Umbilical cord (tissue), 2 donors: ENCODE data around the gene LCLAT1. TPM values are rescaled to one million over a fixed set of nuclear protein-coding genes. Genes with fewer than 3 reads are reported as not detected.
A peak's percentile ranks its signal among the peaks of the same experiment; 100 is the strongest.
"Not testable (repeated sequence)": the region's sequence is repeated elsewhere in the genome, so short reads cannot be mapped to it uniquely, and the experiment has no call there.

Experiments used
- DNase-seq: peaks from one replicate; pipeline ENCODE4 v3.0.0-alpha.2; 2015; ENCODE audit warnings: low spot score
- total RNA-seq: library from RNA; depleted of rRNA; stranded (reverse); fragments of >200 nt; gene quantifications from one replicate; pipeline ENCODE4 v1.2.3, GENCODE V29; 2014; ENCODE audit warnings: low replicate concordance; ENCODE audit not compliant: insufficient read depth

Gene LCLAT1
- total RNA-seq, 1 donor from 2014 or later = 20.2 TPM

DNA sequence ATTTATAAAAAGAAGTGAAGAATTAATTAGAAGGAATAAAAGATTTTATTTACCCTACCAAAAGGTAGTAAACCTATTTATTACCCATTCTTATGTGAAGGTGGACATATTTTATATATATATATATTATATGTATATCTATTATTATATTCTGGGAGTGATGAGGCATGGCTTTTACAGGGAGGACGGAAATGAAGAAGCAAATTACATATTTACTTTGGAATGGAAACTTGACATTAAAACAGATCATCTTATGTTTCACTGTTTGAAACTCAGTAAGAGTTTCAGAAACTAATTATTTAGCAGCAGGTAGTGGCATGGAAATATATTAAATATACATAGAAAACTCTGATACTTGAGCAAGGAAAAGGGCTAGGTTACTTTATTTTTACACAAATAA lies 143.4 kb downstream of the LCLAT1 start:
- no peak for DNase-seq

DNA sequence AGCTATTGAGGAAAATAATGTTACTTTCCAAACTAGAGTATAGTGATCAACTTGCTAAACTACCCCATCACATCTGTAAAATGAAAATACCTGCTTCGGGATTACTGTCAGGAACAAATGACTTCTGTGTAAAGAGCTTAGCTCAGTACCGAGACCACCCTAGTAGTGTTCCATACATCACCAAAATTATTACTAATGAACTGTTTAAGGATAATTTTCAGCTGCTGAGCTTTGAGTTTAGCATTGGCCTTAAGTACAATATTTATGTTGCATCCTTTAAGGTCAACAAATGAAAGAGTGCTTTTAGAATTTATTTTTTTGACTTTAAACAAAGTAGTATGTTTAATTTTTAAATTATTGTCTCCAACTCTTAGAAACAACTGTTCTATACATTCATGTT lies 144.1 kb downstream of the LCLAT1 start:
- no peak for DNase-seq

DNA sequence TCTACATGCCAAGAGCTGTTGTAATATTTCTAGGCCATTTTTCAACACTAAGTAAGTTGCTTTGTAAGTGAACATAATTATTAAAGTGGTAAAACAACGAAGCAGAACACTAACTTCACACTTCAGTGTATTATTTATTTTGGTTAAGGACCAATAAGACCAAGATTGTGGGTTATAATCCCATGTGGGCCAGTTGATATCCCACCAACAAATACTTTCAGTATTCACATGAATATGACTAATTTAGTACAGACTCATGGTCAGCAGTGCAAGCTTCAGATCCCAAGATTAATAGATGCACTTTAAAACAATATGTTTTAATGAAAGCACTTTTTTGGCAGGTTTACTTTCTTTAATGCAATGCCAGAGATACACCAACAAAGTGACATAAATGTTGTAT lies 154.3 kb downstream of the LCLAT1 start:
- DNase-seq = no peak

DNA sequence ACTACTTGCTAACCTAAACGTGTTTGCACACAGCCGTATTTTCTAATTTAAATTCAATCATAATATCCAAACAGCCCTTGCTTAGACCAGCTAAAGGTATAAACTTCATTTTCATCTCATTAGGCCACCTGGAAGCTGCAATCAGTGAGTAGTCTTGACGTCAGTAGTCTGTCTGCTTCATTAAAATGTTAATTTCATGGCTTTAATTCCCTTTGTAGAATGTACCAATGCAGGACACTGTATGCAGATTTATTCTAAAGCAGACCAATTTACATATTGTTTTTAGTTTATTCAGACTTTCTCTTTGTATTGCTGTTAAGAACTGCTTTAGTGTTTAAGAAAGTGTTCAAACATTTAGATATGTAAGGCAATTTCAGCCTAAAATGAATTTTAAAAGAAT lies 158.2 kb downstream of the LCLAT1 start:
- DNase-seq = no peak

DNA sequence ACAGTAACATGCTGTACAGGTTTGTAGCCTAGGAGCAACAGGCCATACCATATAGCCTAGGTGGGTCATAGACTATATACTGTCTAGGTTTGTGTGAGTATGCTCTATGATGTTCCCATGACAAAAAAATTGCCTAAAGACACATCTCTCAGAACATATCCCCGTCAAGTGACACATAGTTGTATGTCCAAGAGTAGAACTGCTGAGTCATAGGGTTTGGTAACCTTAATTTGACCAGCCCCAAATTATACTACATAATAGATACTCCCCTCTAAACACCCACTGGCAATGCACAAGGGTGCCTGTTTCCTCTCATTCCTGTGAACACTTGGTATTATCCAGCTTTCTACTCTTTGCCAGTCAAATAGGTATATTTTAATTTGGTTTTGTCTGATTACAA lies 161.6 kb downstream of the LCLAT1 start:
- no peak for DNase-seq

DNA sequence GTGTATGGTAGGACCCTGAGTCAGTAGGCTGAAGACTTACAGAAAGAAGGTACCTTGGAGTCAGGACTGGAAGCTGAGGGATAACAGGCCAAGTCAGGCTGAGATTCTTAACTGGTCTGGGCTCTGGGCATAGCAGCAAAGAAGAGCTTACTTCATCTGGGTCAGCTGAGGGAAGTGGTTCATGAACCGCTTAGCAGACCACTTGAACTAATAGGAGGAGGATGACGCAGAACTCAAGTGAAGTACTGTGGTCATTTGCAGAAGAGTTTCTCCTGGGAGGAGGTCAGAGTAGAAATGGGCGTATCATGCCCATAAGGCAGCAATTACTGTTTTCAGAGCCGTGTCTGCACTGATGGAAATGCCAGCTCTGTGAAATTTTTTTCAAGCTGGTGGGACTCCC lies 164.5 kb downstream of the LCLAT1 start:
- DNase-seq = peak; percentile 13

DNA sequence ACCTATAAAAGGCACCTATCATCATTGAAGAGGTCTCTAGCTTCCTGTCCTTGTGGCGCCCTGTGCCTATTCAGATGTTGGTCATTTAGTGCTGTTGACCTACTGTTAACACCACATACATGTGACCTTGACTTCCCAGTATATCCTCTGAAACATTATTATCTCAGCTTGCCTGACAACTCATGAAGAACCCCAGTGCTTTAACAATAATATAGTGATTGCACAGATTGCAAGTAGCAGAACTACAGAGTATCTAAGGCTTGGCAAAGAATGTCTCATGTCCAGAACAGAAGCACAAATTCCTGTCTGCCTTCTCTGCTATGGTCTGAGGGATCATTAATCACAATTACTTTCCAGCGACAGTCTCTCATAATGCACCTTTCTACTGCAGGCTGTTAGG lies 165.3 kb downstream of the LCLAT1 start:
- DNase-seq = peak; percentile 47

DNA sequence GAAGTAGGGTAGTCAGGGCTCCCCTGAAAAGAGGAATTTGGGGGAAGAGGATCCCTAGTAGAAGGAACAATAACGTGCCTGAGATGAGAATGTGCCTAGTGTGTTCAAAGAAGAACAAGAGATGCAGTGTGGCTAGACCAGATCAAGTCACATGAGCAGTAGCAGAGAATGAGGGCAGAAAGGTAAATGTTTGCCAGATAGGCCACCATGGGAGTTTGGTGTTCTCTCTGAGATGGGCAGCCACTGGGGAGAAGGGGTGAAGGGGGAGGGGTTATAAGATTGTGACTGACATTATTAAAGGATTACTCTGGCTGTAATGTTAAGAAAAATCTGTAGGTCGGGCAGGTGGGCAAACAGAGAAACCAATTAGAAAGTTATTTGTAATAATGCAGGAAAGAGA lies 166.0 kb downstream of the LCLAT1 start:
- DNase-seq = no peak

DNA sequence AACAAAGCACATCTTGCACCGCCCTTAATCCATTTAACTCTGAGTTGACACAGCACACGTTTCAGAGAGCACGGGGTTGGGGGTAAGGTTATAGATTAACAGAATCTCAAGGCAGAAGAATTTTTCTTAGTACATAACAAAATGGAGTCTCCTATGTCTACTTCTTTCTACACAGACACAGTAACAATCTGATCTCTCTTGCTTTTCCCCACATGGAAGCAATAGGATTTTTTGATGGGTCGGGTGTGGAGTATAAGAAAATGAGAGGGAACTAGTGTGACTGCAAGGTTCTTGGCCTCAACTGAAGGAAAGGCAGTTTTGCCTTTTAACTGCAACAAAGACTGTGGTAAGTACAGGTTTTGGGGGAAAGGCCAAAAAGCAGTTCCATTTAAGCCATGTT lies 167.2 kb downstream of the LCLAT1 start:
- not testable (repeated sequence) for DNase-seq

DNA sequence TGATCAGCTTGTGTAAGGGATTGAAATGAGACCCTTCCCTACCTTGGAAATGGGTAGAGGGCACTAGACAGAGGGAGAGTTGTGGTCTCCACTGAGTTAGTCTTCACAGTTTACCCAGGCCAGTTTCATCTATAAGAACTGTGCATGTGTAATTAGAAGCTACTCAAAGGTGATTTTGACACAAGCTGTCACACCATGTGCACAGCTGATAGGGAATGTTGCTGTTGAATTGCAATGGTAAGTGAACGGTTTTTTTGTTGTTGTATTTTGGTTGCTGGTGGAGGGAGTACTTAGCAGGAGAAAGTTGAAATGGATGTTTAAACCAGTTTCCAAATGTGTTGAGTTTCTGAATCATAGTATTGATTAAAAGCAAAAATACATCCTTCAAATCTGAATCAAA lies 168.9 kb downstream of the LCLAT1 start:
- no peak for DNase-seq

DNA sequence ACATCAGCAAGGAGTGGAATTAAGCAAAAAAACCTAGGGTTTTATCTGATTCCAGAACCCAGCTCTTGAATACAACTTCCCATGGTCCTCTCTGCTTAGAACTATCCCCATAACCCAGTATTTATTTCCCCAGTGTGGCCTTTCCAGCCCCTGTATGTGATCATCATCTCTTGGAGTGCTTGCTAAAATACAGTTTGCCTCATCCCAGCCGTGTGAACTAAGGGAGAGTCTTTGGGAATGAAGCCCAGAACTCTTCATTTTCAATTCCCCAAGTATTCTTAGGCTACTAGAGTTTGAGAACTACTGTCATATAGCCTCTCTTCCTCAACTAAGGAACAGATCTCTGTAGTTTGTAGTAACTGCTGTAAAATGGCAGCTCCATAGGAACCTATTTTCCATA lies 173.1 kb downstream of the LCLAT1 start:
- no peak for DNase-seq

DNA sequence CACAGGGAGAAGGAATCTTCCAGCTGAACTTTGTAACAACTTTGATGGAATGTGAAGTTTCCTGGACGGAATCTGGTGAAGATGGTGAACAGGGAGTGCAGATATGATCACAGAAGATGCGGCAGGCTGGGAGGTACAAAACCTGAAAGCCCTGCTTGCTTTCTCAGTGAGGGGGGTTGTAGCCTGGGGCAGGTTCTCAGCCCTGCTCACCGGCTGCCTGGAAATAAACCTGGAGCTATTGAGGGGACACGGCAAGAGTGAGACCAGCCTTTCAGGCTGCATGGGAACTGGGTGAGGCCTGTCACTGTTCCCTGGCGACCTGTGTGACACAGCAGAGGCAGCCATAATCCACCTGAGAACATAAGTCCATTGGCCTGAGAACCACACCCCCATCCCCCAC lies 174.8 kb downstream of the LCLAT1 start:
- DNase-seq = no peak

DNA sequence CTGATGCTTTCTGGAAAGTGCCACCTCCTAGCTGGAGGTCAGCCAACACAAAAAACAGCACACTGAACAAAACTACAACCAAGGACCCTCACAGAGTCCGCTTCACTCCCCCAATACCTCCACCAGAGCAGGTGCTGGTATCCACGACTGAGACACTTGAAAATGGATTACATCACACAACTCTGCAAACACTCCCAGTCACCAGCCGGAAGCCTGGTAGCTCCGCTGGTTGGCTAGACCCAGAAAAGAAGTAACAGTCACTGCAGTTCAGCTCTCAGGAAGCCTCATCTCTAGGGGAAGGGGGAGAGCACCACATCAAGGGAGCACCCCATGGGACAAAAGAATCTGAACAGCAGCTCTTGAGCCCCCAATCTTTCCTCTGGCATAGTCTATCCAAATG lies 175.4 kb downstream of the LCLAT1 start:
- no peak for DNase-seq

DNA sequence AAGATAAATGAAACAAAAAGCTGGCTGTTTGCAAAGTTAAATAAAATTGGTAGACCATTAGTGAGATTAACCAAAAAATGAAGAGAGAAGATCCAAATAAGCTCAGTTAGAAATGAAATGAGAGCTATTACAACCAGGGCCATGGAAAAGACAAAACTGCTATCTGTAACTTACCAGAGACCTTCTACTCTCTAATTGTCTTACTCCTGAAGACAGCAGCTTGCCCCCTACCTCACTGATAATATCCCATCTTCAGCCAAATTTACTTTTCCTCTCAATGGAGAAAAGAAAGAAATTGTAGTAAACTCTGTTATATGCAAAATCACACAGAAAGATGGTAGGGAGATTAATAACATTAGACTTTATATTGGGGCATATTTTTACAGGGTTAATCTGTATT lies 178.2 kb downstream of the LCLAT1 start:
- no peak for DNase-seq

DNA sequence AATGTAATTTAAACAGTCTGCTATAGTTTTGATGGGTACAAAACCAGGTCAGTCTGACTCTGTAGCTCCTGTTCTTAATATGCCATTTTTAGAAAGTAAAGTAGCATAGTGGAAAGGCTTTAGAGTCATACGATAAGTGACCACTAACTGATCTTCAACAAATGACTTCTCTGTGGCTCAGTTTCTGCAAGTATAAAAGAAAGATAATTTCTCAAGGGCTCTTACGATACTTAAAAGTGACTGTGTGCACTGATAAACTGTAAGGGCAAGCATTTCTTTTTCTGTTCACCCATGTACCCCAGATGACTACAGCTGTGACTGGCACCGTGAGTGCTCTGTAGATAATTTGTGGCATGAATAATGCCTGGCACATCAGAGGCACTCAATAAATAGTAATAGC lies 178.7 kb downstream of the LCLAT1 start:
- no peak for DNase-seq

DNA sequence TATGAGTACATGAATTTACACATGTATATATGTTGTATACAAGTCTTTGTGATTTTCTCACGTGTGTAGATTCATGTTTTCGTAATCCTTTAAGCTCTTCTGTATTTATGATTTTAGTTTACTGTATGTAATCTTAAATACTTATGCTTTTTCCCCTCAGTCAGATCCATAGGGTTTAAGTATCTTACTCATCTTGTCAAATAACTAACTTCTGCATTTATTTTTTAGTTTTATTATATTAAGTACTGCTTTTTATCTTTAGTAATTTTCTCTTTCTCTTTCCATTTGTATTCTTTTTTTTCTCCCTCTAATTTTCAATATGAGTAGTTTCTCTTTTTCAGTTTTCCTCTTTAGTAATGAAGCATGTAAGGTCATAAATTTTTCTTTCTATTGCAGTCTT lies 179.4 kb downstream of the LCLAT1 start:
- DNase-seq = no peak

DNA sequence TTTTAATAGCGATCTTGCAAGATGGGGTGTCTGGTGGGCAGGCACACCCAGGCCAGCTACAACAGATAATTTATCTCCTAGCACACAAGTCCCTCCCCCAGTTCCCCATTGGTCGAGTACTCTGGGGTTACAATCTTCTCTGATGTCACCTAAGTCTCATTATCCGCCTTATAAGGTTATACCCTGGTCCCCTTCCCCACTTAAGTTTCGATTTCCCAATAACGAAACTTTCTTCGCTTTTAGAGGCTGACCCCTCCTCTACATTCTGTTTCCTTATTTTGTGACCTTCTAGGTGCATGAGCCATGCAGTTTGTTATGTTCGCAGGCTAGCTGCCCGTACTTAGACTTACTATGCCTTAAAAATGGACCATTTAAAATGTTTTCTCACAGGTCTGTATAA lies 180.1 kb downstream of the LCLAT1 start:
- no peak for DNase-seq

DNA sequence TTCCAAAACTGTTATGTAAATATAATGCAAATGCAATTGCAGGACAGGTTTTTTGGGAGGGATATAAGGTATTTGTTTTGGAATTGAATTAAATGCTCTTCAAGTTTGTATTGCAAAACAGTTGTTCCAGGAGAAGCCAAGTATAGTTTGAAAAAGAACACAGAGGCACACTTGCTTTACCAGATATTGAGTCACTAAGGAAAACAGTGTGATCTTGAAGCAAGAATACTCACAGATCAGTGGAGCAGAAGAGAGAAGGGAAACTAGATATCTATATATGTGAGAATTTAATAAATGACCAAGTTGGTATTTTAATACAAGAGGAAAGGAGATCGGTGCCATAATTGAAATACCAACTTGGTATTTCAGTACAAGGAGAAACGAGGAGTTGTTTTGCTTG lies 181.3 kb downstream of the LCLAT1 start:
- no peak for DNase-seq

DNA sequence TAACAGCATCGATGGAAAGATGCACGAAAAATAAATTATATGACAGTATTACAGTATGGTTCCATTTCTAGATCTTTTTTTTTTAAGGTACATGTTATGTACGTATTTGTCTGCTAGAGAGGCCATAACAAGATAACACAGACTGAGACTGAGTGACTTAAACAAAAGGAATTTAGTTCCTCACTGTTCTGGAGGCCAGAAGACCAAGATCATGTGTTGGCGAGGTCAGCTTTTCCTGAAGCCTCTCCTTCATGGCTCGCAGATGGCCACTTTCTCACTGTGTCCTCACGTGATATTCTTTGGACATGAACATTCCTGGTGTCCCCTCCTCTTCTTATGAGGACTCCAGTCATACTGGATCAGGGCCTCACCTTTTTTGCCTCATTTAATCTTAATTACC lies 182.8 kb downstream of the LCLAT1 start:
- no peak for DNase-seq

DNA sequence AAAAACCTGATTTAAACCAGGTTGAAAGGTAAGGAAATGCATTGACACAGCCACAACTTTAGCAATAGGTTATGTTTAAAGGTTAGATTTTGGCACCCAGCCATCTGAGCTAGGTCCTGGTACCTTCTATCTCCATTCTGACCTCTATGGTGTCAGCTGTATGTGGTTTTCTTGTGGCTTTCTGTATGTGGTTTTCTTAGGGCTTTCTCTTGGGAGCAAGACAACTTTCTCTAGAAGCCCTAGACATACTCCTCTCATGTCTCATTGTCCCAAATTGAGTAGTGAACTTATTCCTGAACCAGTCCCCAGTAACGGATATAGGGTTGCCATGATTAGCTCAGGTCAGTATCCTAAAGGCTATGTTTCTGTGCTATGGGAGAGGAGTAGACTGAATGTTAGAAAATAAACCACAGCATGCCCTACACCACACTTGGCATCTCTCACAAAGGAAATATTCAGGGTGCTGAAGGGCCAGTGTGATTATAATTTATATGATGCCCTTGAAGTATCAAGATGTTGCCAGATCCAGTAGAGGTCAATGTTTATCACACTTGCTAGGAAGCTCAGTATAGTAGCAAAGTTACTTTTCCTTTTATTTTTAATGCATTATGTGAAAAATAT lies 184.1 kb downstream of the LCLAT1 start:
- DNase-seq = no peak

DNA sequence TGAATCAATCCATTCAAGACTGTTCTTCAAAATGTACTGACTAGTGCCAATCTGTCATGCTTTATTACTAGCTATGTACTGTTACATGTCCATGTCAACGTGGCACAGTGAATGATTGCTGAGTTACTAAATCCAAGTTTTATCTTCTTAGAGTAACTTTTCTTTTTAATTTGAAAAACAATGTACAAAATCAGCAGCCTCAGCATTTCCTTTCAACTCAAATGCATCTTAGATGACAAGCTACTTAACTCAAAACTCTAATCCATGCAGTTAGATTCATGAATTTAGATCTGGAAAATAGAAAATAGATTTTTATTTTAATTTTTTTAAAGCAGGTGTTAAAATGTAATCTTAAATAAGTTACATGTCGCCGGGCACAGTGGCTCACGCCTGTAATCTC lies 186.0 kb downstream of the LCLAT1 start:
- DNase-seq = no peak

DNA sequence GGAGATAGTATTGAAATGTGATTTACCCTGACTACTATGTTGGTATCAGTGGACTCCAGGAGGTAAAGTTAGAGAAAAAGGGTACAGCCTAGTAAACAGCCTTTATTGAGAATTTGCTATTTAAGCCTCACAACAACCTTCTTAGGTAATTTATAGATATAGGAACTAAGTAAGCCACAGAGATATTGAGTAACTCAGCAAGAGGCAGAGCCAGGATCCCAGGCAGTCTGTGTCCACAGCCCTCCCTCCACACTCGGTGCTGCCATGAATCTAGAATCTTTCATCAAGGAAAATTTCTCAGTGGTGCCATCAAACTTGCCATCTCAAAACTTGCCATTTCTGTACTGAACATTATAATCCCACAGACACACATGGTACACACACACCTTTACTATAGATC lies 189.3 kb downstream of the LCLAT1 start:
- DNase-seq = no peak

DNA sequence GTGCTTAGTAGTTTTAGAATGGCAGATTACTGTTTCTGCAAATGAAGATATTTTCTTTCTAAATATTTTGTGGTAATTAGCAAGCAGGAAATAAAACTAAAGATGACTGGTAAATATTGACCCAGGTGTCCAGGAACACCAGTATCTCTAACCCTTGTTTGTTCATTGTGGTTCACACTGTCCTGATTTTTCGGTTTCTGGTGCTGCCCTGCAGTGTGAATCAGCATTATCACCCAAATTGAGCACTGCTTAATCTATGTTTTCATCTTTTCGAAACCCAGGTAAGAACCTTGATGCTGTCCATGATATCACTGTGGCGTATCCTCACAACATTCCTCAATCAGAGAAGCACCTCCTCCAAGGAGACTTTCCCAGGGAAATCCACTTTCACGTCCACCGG lies 192.8 kb downstream of the LCLAT1 start:
- DNase-seq = no peak

DNA sequence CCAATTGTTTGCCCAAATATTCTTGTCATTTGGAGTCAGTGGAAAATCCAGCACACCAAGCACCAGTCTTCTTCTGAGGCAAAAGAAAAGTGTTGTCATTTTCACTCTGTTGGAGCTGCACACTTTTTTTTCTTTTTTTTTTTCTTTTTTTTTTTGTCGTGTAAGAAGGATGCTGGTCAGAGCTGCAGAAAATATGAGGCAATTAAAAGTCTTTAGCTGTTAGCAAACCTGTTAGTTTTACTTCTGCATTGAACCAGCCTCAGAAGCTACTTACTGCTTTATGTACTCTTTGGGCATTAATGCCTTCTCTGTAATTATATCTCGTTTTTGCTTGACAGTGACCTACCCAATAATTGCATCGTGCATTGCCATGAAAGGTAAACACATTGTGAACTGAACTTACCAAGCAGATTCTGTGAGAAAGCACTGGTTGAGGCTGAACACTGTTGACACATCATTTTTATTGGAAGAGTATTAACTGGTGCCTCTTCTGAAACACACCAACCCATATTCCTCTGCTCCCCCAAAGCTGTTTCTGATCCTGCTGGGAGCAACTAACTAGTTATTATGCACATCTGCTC lies 194.8 kb downstream of the LCLAT1 start:
- no peak for DNase-seq
